DMS114 treated with DMSO at 0.1 percent for 48 hours (cell line): ENCODE measurements around the gene LAMA4.

Experiments
- DNase-seq: peaks from one replicate; lab custom pipeline; 2025; ENCODE audit not compliant: unreplicated experiment; lab: John Stamatoyannopoulos, UW

Gene LAMA4

DNA sequence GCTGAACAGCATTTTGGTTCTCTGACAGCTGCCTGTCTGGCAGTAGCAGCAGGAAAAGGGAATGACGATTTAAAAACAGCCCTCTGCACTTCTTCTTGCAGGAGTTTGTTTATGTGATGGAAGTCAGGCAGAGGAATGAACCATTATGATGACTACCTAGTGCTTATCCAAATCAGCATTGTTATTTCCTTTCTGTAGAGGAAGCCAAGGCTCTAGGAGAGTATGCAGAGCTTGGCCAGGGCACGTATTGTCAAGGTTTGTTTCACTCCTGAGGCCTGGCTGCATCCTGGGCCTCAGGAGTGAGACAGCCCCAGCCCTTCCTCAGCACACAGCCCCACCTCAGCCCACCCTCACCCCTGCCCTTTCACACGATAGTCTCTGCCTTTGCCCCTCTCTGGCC is 98.5 kb downstream of the LAMA4 start:
- DNase-seq = no peak

- no peak for DNase-seq
Measured at GRCh38 chr6:112154711-112155110, 99.7 kb downstream of the LAMA4 start.

DNA sequence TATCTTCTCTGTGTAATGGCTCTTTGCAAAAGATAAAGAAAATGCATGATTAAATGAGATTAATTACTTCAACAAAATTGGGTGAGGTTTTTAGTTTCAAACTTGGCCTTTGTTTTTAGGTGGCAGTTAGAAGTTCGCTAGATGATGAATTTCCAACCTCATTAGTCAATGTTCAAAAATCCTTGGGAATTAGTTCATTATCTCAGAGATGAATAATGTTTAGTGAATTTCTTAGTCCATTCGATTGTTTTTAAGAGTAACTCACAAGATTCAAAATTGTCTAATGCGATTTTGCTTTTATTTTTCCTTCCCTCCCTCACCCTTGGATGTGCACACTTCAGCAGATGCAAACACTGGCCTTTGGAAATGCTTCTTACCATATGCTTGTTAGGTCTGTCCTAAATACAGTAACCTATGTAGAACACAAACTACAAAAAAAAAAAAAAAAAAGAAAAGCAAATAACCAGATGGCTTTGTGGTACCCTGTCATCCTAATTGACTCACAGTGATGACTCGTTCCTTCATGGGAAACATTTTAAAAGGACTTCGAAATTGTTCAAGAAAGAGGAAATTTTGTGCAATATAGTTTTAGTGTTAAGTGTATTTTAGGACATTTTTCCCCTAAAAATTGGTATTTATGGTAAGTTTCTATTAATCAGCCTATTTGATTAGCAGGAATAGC is 100.3 kb downstream of the LAMA4 start:
- DNase-seq = no peak

- no peak for DNase-seq
Measured at GRCh38 chr6:112150363-112150762, 104.0 kb downstream of the LAMA4 start.

GRCh38 chr6:112149719-112150263 is 104.6 kb downstream of the LAMA4 start:
- DNase-seq = no peak

GRCh38 chr6:112149236-112149635 is 105.1 kb downstream of the LAMA4 start:
- DNase-seq = no peak

GRCh38 chr6:112148103-112148502 is 106.3 kb downstream of the LAMA4 start:
- DNase-seq = no peak

DNA sequence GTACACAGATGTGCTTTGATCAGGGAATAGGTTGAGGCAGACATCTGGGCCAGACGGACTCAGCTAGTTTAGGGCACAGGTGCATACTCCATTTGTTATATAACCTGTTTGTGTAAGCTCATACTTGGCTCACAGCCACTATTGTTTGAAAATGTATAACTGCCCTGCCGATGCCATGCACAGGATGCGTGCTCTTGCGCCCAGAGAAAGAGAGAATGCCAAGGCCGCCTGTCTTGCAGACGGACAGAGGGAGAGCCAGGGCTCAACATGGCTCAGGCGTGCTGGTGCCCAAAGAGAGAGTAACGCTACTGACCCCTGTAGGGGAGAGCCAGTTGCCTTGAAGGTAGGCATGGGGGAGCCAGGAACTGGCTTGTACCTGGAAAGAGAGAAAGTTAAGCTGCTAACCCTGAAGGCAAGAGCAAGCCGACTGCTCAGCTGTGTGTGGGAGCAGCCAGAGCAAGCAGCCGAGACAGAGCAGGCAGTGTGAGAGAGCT is 109.2 kb downstream of the LAMA4 start:
- no peak for DNase-seq

GRCh38 chr6:112144145-112144926 is 110.0 kb downstream of the LAMA4 start:
- DNase-seq = no peak

DNA sequence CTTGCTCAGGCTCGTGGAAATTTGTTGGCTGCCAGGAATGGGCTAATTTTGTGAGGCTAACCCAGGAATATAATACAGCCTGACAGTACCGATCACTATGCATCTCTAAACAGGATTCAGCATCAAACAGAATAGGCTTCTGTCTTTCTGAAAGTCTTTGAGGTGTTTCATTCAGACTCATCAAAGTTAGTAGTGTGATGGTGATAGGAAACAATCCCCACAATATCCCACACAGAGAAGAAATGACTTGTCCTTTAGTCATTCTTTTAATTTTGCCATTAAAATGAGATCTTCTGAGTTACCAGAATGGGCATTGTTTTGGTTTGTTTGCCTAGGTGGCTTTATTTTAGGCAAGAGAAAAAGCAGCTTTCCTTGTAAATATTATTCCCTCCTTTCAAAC is 112.7 kb downstream of the LAMA4 start:
- DNase-seq = no peak

DNA sequence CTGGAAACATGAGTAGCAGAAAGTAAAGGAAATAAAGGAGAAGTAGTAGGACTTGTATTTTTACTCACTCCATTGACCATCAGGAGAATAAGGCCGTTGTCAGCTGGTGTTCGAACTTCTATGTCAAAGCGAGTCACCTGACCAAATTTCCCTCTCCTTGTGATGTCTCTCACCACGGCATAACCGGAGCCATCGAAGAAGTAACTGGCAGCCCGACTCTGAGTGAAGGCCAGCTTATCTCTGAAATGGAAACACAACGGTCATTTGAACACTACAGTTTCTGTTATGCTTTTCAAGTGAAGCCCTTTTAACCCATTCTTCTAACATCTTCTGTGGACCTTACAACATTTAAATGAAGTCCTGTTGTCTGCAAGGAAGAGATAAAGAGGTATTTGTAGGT is 115.3 kb downstream of the LAMA4 start:
- DNase-seq = no peak

- no peak for DNase-seq
Measured at GRCh38 chr6:112130878-112131277, 123.5 kb downstream of the LAMA4 start.

- no peak for DNase-seq
Measured at GRCh38 chr6:112128208-112128607, 126.2 kb downstream of the LAMA4 start.

GRCh38 chr6:112123982-112124381 is 130.4 kb downstream of the LAMA4 start:
- DNase-seq = no peak

DNA sequence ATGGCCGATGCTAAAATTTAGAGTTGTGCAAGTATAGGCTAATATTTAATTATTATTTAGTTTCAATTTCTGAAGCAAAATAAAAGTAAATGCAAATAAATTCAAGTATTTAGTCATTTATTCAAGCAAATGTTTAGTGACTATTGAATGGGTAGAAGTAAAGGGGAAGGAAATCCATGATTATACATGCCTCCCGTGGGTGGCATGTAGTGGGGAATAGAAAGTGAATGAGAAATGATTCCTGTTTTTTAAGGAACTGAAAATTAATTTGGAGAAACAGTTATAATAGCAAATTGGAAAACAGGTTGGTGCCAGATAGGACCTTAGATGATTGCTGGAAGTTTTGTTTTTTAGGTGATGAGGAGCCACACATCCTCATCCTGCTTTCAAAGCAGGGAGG is 131.6 kb downstream of the LAMA4 start:
- DNase-seq = no peak

GRCh38 chr6:112118034-112118433 is 136.3 kb downstream of the LAMA4 start:
- no peak for DNase-seq

- no peak for DNase-seq
Measured at GRCh38 chr6:112117554-112117953, 136.8 kb downstream of the LAMA4 start.

GRCh38 chr6:112116221-112116620 is 138.1 kb downstream of the LAMA4 start:
- DNase-seq = no peak

DNA sequence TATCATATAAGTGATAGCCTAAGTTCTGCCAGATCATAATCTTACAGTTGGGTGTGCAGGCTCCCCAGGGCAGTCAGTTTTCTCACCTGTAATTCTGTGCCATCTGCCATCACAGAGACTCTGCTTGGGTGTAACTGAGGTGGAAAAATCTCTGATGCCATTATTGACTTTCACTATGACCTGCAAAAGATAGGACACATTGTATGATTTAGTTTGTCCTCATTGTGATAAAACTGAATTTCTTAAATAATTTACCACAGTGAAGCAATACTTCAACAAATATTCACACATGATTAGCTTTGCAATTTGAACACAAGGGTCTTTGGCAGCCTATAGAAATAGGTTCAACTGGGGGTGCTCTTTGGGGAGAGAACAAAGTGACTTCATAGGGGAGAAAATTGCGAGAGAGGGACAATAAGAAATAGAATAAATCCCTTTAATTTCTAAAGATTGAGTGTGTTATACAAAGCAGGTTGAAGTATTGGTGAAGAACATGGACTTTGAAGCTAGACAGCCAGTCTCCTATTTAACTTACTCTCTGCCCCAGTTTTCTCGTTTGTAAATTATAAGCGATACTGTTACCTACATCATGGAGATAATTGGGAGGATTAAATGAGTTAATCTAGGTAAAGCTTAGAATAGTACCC is 139.7 kb downstream of the LAMA4 start:
- DNase-seq = no peak

- DNase-seq = no peak
Measured at GRCh38 chr6:112113918-112114317, 140.4 kb downstream of the LAMA4 start.

- DNase-seq = no peak
Measured at GRCh38 chr6:112113431-112113830, 140.9 kb downstream of the LAMA4 start.

DNA sequence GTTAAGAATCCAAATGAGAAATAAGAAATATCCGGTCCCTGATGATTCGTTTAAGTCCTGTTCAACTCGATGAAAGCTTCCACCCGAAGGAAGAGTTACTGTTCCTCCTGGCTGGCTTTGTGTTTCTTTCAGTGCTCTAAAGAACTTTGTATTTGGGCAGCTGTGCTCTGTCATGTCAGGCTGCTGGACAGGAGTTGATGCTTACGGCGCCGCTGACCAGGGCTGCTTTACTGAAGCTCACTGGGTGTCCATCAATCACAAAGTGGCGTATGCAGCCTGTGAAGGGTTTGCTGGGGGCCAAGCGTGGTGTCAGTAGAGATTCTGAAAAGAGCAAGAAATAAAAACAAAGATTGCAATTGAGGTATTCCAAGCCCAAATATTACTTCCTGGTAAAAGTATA is 145.1 kb downstream of the LAMA4 start:
- DNase-seq = no peak
